AML-193 (cell line): Measurements from ENCODE around the gene CC2D1A.
"Not testable (repeated sequence)": the region's sequence is repeated elsewhere in the genome, so short reads cannot be mapped to it uniquely, and the experiment has no call there.

Source experiments
- DNase-seq, 2 experiments: peaks; one replicate each; lab custom pipeline; 2025; lab: John Stamatoyannopoulos, UW

The CC2D1A gene

DNA sequence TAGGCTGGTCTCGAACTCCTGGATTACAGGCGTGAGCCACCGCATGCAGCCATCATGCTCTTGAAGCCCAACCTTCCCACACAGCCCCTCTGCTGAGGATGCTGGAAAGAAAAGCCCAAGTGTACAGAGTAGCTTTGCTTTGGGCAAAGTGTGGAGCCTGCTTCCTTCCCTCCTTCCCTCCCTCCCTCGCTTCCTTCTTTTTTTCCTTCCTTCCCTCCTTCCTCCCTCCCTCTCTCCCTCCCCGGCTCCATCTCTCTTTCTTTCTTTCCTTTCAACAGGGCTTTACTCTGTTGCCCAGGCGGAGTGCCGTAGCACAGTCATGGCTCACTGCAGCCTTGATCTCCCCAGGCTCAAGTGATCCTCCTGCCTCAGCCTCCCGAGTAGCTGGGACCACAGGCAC lies 2.7 kb downstream of the CC2D1A start:
- DNase-seq, result no peak

- no peak for DNase-seq
Observed at GRCh38 chr19:13909430-13909829, 3.4 kb downstream of the CC2D1A start.

DNA sequence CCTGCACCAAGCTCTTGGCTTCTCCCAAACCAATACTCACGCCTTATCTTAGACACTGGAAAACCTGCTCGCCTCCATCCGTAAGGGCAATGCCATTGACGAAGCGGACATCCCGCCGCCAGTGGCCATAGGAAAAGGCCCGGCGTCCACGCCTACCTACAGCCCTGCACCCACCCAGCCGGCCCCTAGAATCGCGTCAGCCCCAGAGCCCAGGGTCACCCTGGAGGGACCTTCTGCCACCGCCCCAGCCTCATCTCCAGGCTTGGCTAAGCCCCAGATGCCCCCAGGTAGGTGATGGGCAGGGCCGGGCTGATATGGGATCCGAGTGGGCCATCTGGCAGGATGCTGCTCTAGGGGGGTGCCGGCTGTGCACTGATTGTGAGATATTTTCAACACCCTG lies 7.4 kb downstream of the CC2D1A start:
- no peak for DNase-seq

DNA sequence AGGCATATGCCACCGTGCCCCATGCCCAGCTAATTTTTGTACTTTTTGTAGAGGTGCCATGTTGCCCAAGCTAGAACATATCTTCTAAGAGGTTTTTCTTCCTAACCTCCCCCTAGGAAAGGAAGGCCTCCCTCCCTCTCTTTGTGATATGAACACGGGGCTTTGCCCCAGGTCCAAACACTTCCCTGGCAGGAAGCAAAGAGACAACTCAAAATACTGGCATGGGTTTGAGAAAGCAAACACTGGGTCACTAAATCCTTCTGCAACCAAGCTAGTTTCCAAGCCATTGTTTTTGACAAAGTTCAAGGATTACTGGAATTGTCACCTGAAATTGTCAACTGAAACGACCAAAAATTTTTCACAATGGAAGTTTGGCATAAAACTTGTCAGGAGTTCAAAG lies 8.8 kb downstream of the CC2D1A start:
- DNase-seq, result no peak

GRCh38 chr19:13917888-13918406 lies 11.9 kb downstream of the CC2D1A start:
- no peak for DNase-seq

GRCh38 chr19:13918726-13919411 lies 12.9 kb downstream of the CC2D1A start:
- DNase-seq, result no peak

GRCh38 chr19:13920524-13920923 lies 14.5 kb downstream of the CC2D1A start:
- DNase-seq, result no peak

- peak; percentile 26 to 27 for DNase-seq
Observed at GRCh38 chr19:13920940-13921747, 15.1 kb downstream of the CC2D1A start.

GRCh38 chr19:13922118-13922517 lies 16.1 kb downstream of the CC2D1A start:
- not testable (repeated sequence) for DNase-seq

GRCh38 chr19:13923194-13923987 lies 17.4 kb downstream of the CC2D1A start:
- DNase-seq, result no peak

DNA sequence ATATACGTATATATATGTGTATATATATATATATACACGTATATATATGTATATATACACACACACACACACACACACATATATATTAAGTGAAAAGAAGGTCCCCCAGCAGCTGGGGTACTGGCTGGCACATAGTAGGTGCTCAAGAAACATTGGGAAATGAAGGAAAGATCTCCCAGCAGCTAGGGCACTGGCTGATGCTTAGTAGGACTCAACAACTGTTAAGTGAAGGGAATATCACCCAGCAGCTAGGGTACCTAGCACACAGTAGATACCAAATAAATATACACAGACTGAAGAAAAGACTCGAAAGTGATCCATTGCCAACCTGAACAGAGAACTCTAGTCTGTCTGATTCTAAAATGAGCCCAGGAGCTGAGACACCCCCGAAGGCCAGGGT lies 20.0 kb downstream of the CC2D1A start:
- no peak for DNase-seq

DNA sequence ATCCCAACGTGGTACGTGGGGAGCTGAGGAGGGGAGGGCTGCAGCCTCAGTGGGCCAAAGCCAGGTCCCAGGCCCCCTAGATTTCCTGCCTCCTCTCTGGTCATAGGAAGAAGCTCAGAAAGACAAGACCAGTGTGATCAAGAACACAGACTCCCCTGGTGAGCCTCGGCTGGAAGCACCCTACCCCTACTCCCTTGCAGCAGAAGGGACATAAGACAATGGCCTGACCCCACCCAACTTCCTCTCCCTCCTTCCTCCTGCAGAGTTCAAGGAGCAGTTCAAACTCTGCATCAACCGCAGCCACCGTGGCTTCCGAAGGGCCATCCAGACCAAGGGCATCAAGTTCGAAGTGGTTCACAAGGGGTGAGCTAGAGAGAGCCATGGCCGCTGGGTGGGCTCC lies 20.7 kb downstream of the CC2D1A start:
- no peak for DNase-seq

GRCh38 chr19:13929340-13929739 lies 23.3 kb downstream of the CC2D1A start:
- DNase-seq, result no peak

GRCh38 chr19:13929956-13930355 lies 24.0 kb downstream of the CC2D1A start:
- DNase-seq, result no peak

GRCh38 chr19:13930402-13930801 lies 24.4 kb downstream of the CC2D1A start:
- DNase-seq, result no peak

DNA sequence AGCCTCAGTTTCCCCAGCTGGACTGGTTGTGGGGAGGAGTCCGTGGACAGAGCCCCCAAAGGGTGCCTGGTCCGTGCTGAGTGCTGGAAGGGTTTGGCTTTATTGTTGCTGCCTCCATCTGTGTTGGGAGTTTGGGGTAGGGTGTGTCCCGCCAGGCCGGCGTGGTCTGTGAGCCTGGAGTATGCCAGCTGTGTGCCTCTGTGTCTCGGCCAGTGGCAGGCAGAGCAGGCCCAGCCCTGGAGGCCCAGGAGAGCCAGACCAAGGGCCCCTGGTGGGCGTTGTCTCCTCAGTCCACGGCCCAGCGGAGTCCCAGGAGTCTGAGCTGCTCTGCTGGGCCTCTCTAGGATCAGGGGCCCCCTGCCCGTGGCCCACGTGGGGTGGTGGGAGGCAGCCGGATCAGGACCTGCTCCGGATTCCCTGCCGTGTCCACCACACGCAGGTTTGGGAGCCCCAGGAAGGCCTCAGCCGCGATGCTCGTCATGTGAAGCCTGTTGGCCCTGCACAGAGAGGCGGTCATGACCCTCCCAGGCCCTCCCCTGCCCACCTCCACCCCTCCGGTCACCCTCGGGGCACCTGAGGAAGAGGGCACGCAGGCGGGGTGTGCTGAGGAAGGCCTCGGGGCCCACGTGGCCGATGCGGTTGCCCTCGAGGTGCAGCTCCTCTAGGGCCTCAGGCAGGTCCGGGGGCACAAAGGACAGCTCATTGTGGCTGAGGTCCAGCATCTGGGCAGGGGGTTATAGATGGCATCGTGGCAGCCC lies 25.6 kb downstream of the CC2D1A start:
- no peak for DNase-seq

- no peak for DNase-seq
Observed at GRCh38 chr19:13932149-13932637, 26.2 kb downstream of the CC2D1A start.

DNA sequence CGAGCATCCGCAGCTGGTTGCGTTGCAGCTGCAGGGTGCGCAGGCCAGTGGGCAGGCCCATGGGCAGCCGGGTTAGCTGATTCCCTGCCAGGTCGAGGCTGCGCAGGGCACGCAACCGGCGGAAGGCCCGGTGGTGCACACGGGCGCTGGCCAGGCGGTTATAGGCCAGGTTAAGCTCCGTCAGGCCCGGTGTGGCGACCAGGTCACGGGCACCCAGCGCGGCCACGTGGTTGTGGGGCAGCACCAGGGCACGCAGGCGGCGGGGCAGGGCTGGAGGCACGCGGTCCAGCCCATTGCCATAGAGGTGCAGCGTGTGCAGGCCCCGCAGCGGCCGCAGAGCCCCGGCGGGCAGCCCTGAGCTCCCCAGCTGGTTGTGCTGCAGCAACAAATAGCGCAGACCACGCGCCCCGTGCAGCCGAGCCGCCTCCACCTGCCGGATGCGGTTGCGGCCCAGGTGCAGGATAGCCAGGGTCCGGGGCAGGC lies 27.0 kb downstream of the CC2D1A start:
- DNase-seq, result no peak

DNA sequence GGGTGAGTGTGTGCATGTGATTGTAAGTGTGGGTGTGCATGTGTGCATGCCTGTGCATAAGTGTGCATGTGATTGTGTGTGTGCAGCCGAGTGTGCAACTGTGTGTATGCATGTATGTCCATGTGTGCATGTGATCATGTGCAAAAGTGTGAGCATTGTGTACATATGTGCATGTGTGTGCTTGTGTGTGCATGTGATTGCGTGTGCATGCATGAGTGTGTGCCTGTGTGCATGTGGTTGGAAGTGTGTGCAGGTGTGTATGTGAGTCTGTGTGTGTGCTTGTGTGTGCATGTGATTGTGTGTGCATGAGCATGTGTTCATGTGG lies 28.7 kb downstream of the CC2D1A start:
- DNase-seq, result no peak

- DNase-seq, result no peak
Observed at GRCh38 chr19:13935765-13936510, 29.9 kb downstream of the CC2D1A start.
